Astrocyte (in vitro differentiated cells and primary cell): ENCODE data around the gene FBLN2. TPM values are rescaled to one million over a fixed set of nuclear protein-coding genes. Genes with fewer than 3 reads are reported as not detected.

Experiments
- DNase-seq: peaks from one replicate; pipeline ENCODE4 v3.0.0-alpha.2; 2010; ENCODE audit warnings: low read depth
- FAIRE-seq: peaks from 2 replicates; lab custom pipeline; 2011; peaks lifted over from hg19 to GRCh38; lab: Jason Lieb, UNC
- H2AFZ ChIP-seq: 2 replicates; pipeline ENCODE4 v1.6.0; 2012; ENCODE audit warnings: low read depth, low read length, inconsistent platforms
- H3K27ac ChIP-seq: 2 replicates; pipeline ENCODE4 v1.5.1; 2011; ENCODE audit warnings: low read depth, low read length, inconsistent platforms
- H3K27me3 ChIP-seq: 2 replicates; pipeline ENCODE4 v1.6.0; 2011; ENCODE audit warnings: low read length, inconsistent platforms; ENCODE audit not compliant: insufficient read depth
- H3K36me3 ChIP-seq: 2 replicates; pipeline ENCODE4 v1.5.1; 2011; ENCODE audit warnings: low read length, inconsistent platforms; ENCODE audit not compliant: insufficient read depth
- H3K4me1 ChIP-seq: 2 replicates; pipeline ENCODE4 v1.5.1; 2011; ENCODE audit warnings: low read length, inconsistent platforms; ENCODE audit not compliant: insufficient read depth
- H3K4me2 ChIP-seq: 2 replicates; pipeline ENCODE4 v1.6.0; 2012; ENCODE audit warnings: low read length, inconsistent platforms
- H3K4me3 ChIP-seq: 2 replicates; pipeline ENCODE4 v1.5.1; 2011; ENCODE audit warnings: low read depth, mild to moderate bottlenecking, low read length, inconsistent platforms; ENCODE audit not compliant: insufficient read depth
- H3K79me2 ChIP-seq: 2 replicates; pipeline ENCODE4 v1.6.0; 2012; ENCODE audit warnings: mild to moderate bottlenecking, low read length, inconsistent platforms; ENCODE audit not compliant: insufficient read depth
- H3K9ac ChIP-seq: 2 replicates; pipeline ENCODE4 v1.6.0; 2012; ENCODE audit warnings: mild to moderate bottlenecking, low read length, inconsistent platforms
- H3K9me3 ChIP-seq: 2 replicates; pipeline ENCODE4 v1.5.1; 2012; ENCODE audit warnings: low read depth, mild to moderate bottlenecking, low read length, inconsistent platforms; ENCODE audit not compliant: insufficient read depth
- H4K20me1 ChIP-seq: 2 replicates; pipeline ENCODE4 v1.6.0; 2012; ENCODE audit warnings: low read length, inconsistent platforms; ENCODE audit not compliant: insufficient read depth
- H3K27ac Mint-ChIP-seq: one replicate; pipeline ENCODE4 v1.8.0; 2021; ENCODE audit warnings: mild to moderate bottlenecking, mixed read lengths; ENCODE audit not compliant: unreplicated experiment
- H3K27me3 Mint-ChIP-seq: one replicate; pipeline ENCODE4 v1.8.0; 2021; ENCODE audit warnings: low read depth, mixed read lengths; ENCODE audit not compliant: unreplicated experiment
- H3K36me3 Mint-ChIP-seq: one replicate; pipeline ENCODE4 v1.8.0; 2021; ENCODE audit warnings: low read depth, mixed read lengths; ENCODE audit not compliant: unreplicated experiment
- H3K4me1 Mint-ChIP-seq: one replicate; pipeline ENCODE4 v1.8.0; 2021; ENCODE audit warnings: low read depth, mixed read lengths; ENCODE audit not compliant: unreplicated experiment
- H3K4me3 Mint-ChIP-seq: one replicate; pipeline ENCODE4 v1.8.0; 2021; ENCODE audit warnings: mild to moderate bottlenecking, moderate library complexity, mixed read lengths; ENCODE audit not compliant: unreplicated experiment
- H3K9me3 Mint-ChIP-seq: one replicate; pipeline ENCODE4 v1.8.0; 2021; ENCODE audit warnings: mild to moderate bottlenecking, mixed read lengths; ENCODE audit not compliant: unreplicated experiment
- EZH2 ChIP-seq: IDR thresholded peaks from 2 replicates; pipeline ENCODE4 v1.6.1; 2012; ENCODE audit warnings: mild to moderate bottlenecking, low read length, inconsistent platforms; ENCODE audit not compliant: insufficient read depth
- total RNA-seq: library from RNA; stranded (reverse); gene quantifications from 2 replicates; pipeline ENCODE4 v1.2.1, GENCODE V29; 2021
- TF ChIP-seq, protein P1 (sequence below): IDR thresholded peaks from 2 replicates; pipeline ENCODE4 v1.5.1; 2011; ENCODE audit warnings: low read depth, mild to moderate bottlenecking, inconsistent platforms, low read length, moderate library complexity; ENCODE audit not compliant: insufficient read depth

The FBLN2 gene
- total RNA-seq, 1 donor from 2014 or later: 36.6 TPM

DNA sequence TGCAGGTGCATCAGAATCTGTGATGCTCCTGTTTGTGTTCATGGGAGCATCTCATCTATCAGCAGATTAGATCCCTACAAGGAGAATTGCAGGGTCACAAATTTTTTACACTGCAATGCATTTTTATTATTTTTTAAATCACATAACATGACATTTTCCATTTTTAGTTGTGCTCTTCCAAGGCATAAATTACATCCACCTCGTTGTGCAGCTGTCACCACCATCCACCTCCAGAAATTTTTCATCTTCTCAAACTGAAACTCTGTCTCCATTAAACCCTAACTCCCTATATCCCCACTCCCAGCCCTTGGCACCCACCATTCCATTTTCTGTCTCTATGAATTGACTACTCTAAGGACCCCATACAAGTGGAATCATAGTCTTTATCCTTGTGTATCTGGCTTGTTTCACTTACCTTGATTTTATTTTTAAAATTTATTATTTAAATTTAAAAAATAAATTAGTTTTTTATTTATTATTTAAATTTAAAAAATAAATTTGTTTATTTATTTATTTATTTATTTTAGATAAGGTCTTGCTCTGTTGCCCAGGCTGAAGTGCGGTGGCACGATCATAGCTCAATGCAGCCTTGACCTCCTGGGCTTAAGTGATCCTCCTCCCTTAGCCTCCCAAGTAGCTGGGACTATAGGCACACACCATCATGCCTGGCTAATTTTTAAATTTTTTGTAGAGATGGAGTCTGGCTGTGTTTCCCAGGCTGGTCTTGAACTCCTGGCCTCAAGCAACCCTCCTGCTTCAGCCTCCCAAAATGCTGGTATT lies 47.7 kb downstream of the FBLN2 start:
- no peak for FAIRE-seq

DNA sequence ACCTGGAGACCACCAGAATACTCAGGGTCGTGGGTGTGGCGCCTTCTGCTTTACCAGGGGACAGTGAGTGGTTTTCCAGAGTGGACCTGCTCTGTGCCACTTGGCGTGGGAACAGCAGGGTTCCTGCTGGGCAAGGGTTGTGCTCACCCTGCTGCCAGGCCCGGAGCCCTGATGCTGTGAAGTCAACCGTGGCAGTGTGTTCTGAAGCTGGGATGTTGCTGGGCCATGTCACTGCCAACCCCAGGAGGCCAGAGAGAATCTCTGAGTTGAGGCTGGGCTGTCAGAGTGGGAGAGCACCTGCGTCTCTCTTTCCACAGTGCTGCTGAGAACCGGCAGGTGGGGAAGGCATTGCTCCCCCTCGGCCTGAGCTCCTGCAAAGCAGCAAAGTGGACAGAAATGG lies 48.7 kb downstream of the FBLN2 start:
- Histone ChIP-seq H2AFZ (no peak overlapping the region), H3K27ac (no peak overlapping the region), H3K27me3 (no peaks in the 10 kb centered on the region), H3K9ac (no peak overlapping the region), H3K4me1 (no peaks in the 10 kb centered on the region), H3K9me3 (no peaks in the 10 kb centered on the region), H3K4me3 (no peak overlapping the region), H3K4me2 (no peak overlapping the region), H3K79me2 (no peaks in the 10 kb centered on the region), H3K36me3 (no peaks in the 10 kb centered on the region), H4K20me1 (peaks cover 2% of the 10 kb centered on the region)
- no peak for FAIRE-seq
- no peak for DNase-seq
- Mint-ChIP-seq H3K4me1 (peaks cover 28% of the 10 kb centered on the region), H3K27ac (no peak overlapping the region), H3K4me3 (no peak overlapping the region), H3K9me3 (peaks cover 1% of the 10 kb centered on the region), H3K36me3 (no peaks in the 10 kb centered on the region), H3K27me3 (peaks cover 10% of the 10 kb centered on the region)
- TF ChIP-seq EZH2: no peak
- TF ChIP-seq, protein P1, sequence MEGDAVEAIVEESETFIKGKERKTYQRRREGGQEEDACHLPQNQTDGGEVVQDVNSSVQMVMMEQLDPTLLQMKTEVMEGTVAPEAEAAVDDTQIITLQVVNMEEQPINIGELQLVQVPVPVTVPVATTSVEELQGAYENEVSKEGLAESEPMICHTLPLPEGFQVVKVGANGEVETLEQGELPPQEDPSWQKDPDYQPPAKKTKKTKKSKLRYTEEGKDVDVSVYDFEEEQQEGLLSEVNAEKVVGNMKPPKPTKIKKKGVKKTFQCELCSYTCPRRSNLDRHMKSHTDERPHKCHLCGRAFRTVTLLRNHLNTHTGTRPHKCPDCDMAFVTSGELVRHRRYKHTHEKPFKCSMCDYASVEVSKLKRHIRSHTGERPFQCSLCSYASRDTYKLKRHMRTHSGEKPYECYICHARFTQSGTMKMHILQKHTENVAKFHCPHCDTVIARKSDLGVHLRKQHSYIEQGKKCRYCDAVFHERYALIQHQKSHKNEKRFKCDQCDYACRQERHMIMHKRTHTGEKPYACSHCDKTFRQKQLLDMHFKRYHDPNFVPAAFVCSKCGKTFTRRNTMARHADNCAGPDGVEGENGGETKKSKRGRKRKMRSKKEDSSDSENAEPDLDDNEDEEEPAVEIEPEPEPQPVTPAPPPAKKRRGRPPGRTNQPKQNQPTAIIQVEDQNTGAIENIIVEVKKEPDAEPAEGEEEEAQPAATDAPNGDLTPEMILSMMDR: no peak

More for the DNA sequence above, 47.7 kb downstream of the FBLN2 start:
- no peaks in the 10 kb centered on the region for H3K79me2 ChIP-seq
- no peak overlapping the region for H3K27ac Mint-ChIP-seq
- H3K27me3 ChIP-seq: no peaks in the 10 kb centered on the region
- no peak overlapping the region for H3K4me2 ChIP-seq
- peaks cover 27% of the 10 kb centered on the region for H3K4me1 Mint-ChIP-seq
- peaks cover 2% of the 10 kb centered on the region for H4K20me1 ChIP-seq
- H3K4me1 ChIP-seq: no peaks in the 10 kb centered on the region
- H3K36me3 Mint-ChIP-seq: no peaks in the 10 kb centered on the region
- H3K4me3 ChIP-seq: no peak overlapping the region
- H2AFZ ChIP-seq: no peak overlapping the region
- H3K27me3 Mint-ChIP-seq: peaks cover 10% of the 10 kb centered on the region
- TF ChIP-seq EZH2: no peak
- TF ChIP-seq, protein P1: no peak
- H3K9me3 ChIP-seq: no peaks in the 10 kb centered on the region
- H3K9me3 Mint-ChIP-seq: peaks cover 1% of the 10 kb centered on the region
- no peak overlapping the region for H3K27ac ChIP-seq
- H3K9ac ChIP-seq: no peak overlapping the region
- no peak overlapping the region for H3K4me3 Mint-ChIP-seq
- H3K36me3 ChIP-seq: no peaks in the 10 kb centered on the region
- no peak for DNase-seq

DNA sequence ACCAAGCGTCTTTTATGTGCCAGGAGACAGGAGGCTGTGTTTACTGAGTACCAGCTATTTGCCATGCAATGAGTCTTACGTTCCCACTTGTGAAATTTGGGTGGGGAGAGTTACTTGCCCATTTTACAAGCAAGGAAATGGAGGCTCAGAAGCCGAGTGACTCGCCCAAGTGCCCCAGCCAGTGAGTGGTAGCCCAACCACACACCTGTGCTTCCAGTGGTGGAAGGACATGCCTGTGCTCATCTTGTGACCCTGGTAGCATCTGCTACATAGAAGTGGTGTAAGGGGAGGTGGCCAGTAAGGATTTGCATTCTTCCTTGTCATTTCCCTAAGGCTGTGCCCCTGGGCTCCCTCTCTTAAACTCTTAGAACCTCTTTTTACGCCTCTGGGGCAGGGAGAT lies 49.3 kb downstream of the FBLN2 start:
- peaks cover 9% of the 10 kb centered on the region for H3K27me3 Mint-ChIP-seq
- Histone ChIP-seq H3K79me2 (no peaks in the 10 kb centered on the region), H2AFZ (no peak overlapping the region), H3K27me3 (no peaks in the 10 kb centered on the region), H3K4me3 (no peak overlapping the region), H3K27ac (no peak overlapping the region), H3K4me1 (no peaks in the 10 kb centered on the region), H3K9me3 (no peaks in the 10 kb centered on the region), H4K20me1 (peaks cover 2% of the 10 kb centered on the region), H3K9ac (no peak overlapping the region), H3K36me3 (no peaks in the 10 kb centered on the region), H3K4me2 (no peak overlapping the region)
- H3K36me3 Mint-ChIP-seq: no peaks in the 10 kb centered on the region
- H3K9me3 Mint-ChIP-seq: peaks cover 1% of the 10 kb centered on the region
- TF ChIP-seq, protein P1: no peak
- TF ChIP-seq EZH2: no peak
- no peak overlapping the region for H3K4me3 Mint-ChIP-seq
- peaks cover 28% of the 10 kb centered on the region for H3K4me1 Mint-ChIP-seq
- DNase-seq (no peak), FAIRE-seq (no peak)
- H3K27ac Mint-ChIP-seq: no peak overlapping the region
